K562 (cell line): ENCODE measurements around the gene CSN1S1. TPM values are rescaled to one million over a fixed set of nuclear protein-coding genes. Genes with fewer than 3 reads are reported as not detected.

Experiments
- ATAC-seq: fragments of 200-7000 bp; cut with Tn5 transposase; 3 replicates; pipeline ENCODE4 v1.9.1; 2020; ENCODE audit warnings: moderate library complexity
- BruUV-seq: library from RNA; stranded (reverse); fragments of 400-500 nt; replicated peaks from 2 replicates; lab custom pipeline; 2021; lab: Mats Ljungman, UMichigan
- CTCF ChIA-PET: fragments of 300-600 bp; formaldehyde crosslinking; extraction: SDS; loops from one replicate; lab custom pipeline; 2021; ENCODE audit warnings: low intra/inter-chr PET ratio; lab: Yijun Ruan, JAX
- POLR2A ChIA-PET: fragments of 300-600, 350-650 bp; sonication (Branson Sonifier 250); formaldehyde crosslinking; extraction: SDS; loops from one replicate; lab custom pipeline; 2021; ENCODE audit warnings: antibody characterized with exemption, inconsistent platforms; lab: Yijun Ruan, JAX
- DNase-seq, 4 experiments: peaks; one replicate each; pipeline versions ENCODE4 v3.0.0 to v3.0.0-alpha.2; 2011 to 2018; ENCODE audit warnings: low spot score in 3 of 4, mixed read lengths in 3 of 4; ENCODE audit errors: extremely low read depth in 1 of 4
- FAIRE-seq: peaks from 2 replicates; lab custom pipeline; 2011; peaks lifted over from hg19 to GRCh38; lab: Jason Lieb, UNC
- H2AFZ ChIP-seq: 2 replicates; pipeline ENCODE4 v1.6.0; 2011; ENCODE audit warnings: low read depth, low read length, control low read depth, inconsistent platforms
- H3K27ac ChIP-seq: fragments of 200-600 bp; 3 replicates; pipeline ENCODE4 v1.8.0; 2011; ENCODE audit warnings: low read depth, mild to moderate bottlenecking, control low read depth, inconsistent platforms, low read length, moderate library complexity, mixed read lengths; ENCODE audit errors: extremely low read depth
- H3K27me3 ChIP-seq, 2 experiments: fragments of 300-600 bp in 1 of 2; 2 replicates in 1 of 2; 3 replicates in 1 of 2; pipeline versions ENCODE4 v1.6.0 to v1.8.0; 2011; ENCODE audit warnings: inconsistent platforms in 2 of 2, low read length in 2 of 2, mild to moderate bottlenecking in 1 of 2, mixed read lengths in 1 of 2, moderate library complexity in 1 of 2; ENCODE audit not compliant: control insufficient read depth in 2 of 2, insufficient read depth in 2 of 2
- H3K36me3 ChIP-seq: fragments of 300-600 bp; 3 replicates; pipeline ENCODE4 v1.8.0; 2011; ENCODE audit warnings: mild to moderate bottlenecking, low read length, inconsistent platforms; ENCODE audit not compliant: control insufficient read depth, insufficient read depth
- H3K4me1 ChIP-seq, 2 experiments: fragments of 200-600 bp in 1 of 2; replicated peaks in 1 of 2; 2 replicates in 1 of 2; 3 replicates in 1 of 2; pipeline versions ENCODE4 v1.5.1 to v1.8.0; 2011; ENCODE audit warnings: inconsistent platforms in 2 of 2, low read length in 2 of 2, mild to moderate bottlenecking in 1 of 2, mixed read lengths in 1 of 2, moderate library complexity in 1 of 2; ENCODE audit not compliant: control insufficient read depth in 2 of 2, insufficient read depth in 2 of 2
- H3K4me2 ChIP-seq: 2 replicates; pipeline ENCODE4 v1.6.1; 2011; ENCODE audit warnings: low read length, control low read depth, inconsistent platforms, mixed read lengths; ENCODE audit not compliant: insufficient read depth
- H3K4me3 ChIP-seq: fragments of 200-600 bp; sonication (generic), shearing (Covaris generic); 2 replicates; pipeline ENCODE4 v1.5.1; 2016; ENCODE audit warnings: control low read depth, inconsistent platforms
- H3K79me2 ChIP-seq: fragments of 200-600 bp; 3 replicates; pipeline ENCODE4 v1.8.0; 2011; ENCODE audit warnings: low read length, inconsistent platforms; ENCODE audit not compliant: control insufficient read depth, insufficient read depth
- H3K9ac ChIP-seq, 2 experiments: 2 replicates each; pipeline versions ENCODE4 v1.6.0 to v1.6.1; 2011; ENCODE audit warnings: low read depth in 2 of 2, low read length in 2 of 2, control low read depth in 1 of 2, inconsistent platforms in 1 of 2, mild to moderate bottlenecking in 1 of 2, mixed read lengths in 1 of 2; ENCODE audit not compliant: insufficient read depth in 1 of 2
- H3K9me1 ChIP-seq: one replicate; pipeline ENCODE4 v1.6.0; 2011; ENCODE audit warnings: inconsistent platforms, mild to moderate bottlenecking, low read length, moderate library complexity; ENCODE audit not compliant: control insufficient read depth, insufficient read depth
- H3K9me3 ChIP-seq: replicated peaks from 2 replicates; pipeline ENCODE4 v1.5.1; 2011; ENCODE audit warnings: low read depth, low read length, inconsistent platforms; ENCODE audit not compliant: control insufficient read depth, insufficient read depth
- H4K20me1 ChIP-seq: replicated peaks from 2 replicates; pipeline ENCODE4 v1.6.1; 2011; ENCODE audit warnings: low read length, inconsistent platforms, mixed read lengths; ENCODE audit not compliant: control insufficient read depth, insufficient read depth
- ARID2 ChIP-seq: fragments of 450-650 bp; IDR thresholded peaks from 2 replicates; pipeline ENCODE4 v1.6.1; 2017; ENCODE audit warnings: antibody characterized with exemption, mild to moderate bottlenecking
- PATZ1 ChIP-seq: fragments of 250-450 bp; sonication (Bioruptor Pico); IDR thresholded peaks from 2 replicates; pipeline ENCODE4 v1.5.0; 2020; ENCODE audit warnings: mild to moderate bottlenecking, borderline replicate concordance
- PURB ChIP-seq: sonication (generic); formaldehyde crosslinking; IDR thresholded peaks from 2 replicates; pipeline ENCODE4 v1.9.0; 2021; ENCODE audit warnings: low read depth, mild to moderate bottlenecking, missing genetic modification reagents
- TRIM24 ChIP-seq, 2 experiments: fragments of 450-650 bp; IDR thresholded peaks; 2 replicates each; pipeline ENCODE4 v1.6.1; 2016
- ZFP36 ChIP-seq: fragments of 150-350 bp; IDR thresholded peaks from 2 replicates; pipeline ENCODE4 v1.6.1; 2018; ENCODE audit warnings: low read length, low read depth; ENCODE audit not compliant: partially characterized antibody
- ZNF277 ChIP-seq: fragments of 250-450 bp; sonication (Bioruptor Pico); IDR thresholded peaks from 2 replicates; pipeline ENCODE4 v1.8.0; 2022; ENCODE audit warnings: inconsistent platforms, mild to moderate bottlenecking, moderate library complexity, borderline replicate concordance
- WGBS: fragments of 100-300 bp; shearing (Covaris generic); methylation state at CpG from one replicate; pipeline ENCODE4 v1.1.6; 2016; ENCODE audit warnings: low coverage, mixed read lengths; ENCODE audit not compliant: insufficient coverage; ENCODE audit errors: missing lambda C conversion rate; 5-methylcytosine and 5-hydroxymethylcytosine counted together
- in situ Hi-C: fragments of 300-500 bp; cut with MboI; formaldehyde crosslinking; loops from 4 replicates; pipeline ENCODE4 v1.15.0; 2018; ENCODE audit warnings: inconsistent platforms, mixed read lengths
- intact Hi-C: fragments of 100-400 bp; cut with micrococcal nuclease; formaldehyde crosslinking; loops from 2 replicates; pipeline ENCODE4 v1.14.2; 2022
- polyA plus RNA-seq, 8 experiments: library from polyadenylated mRNA; depleted of rRNA in 4 of 8; stranded (reverse) in 5 of 8; unstranded in 3 of 8; fragments of >200 nt; fragmentation: Nextera tagmentation in 2 of 8; fragmentation: Illumina TruSeq in 1 of 8; extraction: Ambion mirVana in 2 of 8; extraction: Trizol in 1 of 8; gene quantifications; 2 replicates each; pipeline versions ENCODE4 v1.2.1 to v1.2.3, GENCODE V29; 2011 to 2014; ENCODE audit warnings: inconsistent platforms in 1 of 8, missing spikeins in 1 of 8
- total RNA-seq, 7 experiments: library from RNA; depleted of rRNA in 6 of 7; stranded (reverse); fragments of >200 nt in 6 of 7; fragmentation: Illumina TruSeq in 2 of 7; extraction: Trizol in 2 of 7; gene quantifications; 2 replicates each; pipeline versions ENCODE4 v1.2.1 to v1.2.3, GENCODE V29; 2011 to 2021; ENCODE audit warnings: low replicate concordance in 1 of 7

Gene CSN1S1
- total and polyA plus RNA-seq, 9 of the 15 experiments (the other 6 are each of a cell fraction or from before 2014, with no cell fraction given), result not detected

- Histone ChIP-seq H4K20me1 (no peaks in the 10 kb centered on the region), H3K9me1 (no peaks in the 10 kb centered on the region), H3K79me2 (no peaks in the 10 kb centered on the region), H3K9me3 (no peaks in the 10 kb centered on the region), H2AFZ (no peak overlapping the region), H3K4me1 (no peaks in the 10 kb centered on the region), H3K4me3 (no peak overlapping the region), H3K27ac (no peak overlapping the region), H3K9ac (no peak overlapping the region), H3K36me3 (no peaks in the 10 kb centered on the region), H3K4me2 (no peak overlapping the region), H3K27me3 (no peaks in the 10 kb centered on the region)
- 0% methylated on average over 3 of the region's 3 CpGs for WGBS
- in situ Hi-C loops (no loop called here), intact Hi-C loops (no loop called here)
- POLR2A ChIA-PET, result no interaction called here
- ATAC-seq, result no peak
- no TSS peak for BruUV-seq
- TF ChIP-seq ARID2 (no peak), TRIM24 (IDR thresholded peaks at IDR 0.05) (no peak), PURB (no peak), ZFP36 (no peak), PATZ1 (CRISPR knock-in tag) (no peak), ZNF277 (CRISPR knock-in tag) (no peak)
- FAIRE-seq, result no peak
- CTCF ChIA-PET, result no interaction called here
- DNase-seq, result no peak
Observed at GRCh38 chr4:69951602-69952001, 20.7 kb downstream of the CSN1S1 start.
